ENCODE results near the gene NXNL2.

The NXNL2 gene

GRCh38 chr9:88534456-88535225, at the start of gene NXNL2:
Gene NXNL2, plus strand, starts transcription at chr9:88535178. Its CDS starts 257 bp downstream, at chr9:88535435.
- DNase-seq (ENCODE audit: low spot score): peak; percentile 6

GRCh38 chr9:88488166-88488565, 46.8 kb upstream of the NXNL2 start:
- no peak for DNase-seq (ENCODE audit: low spot score)

- no peak for DNase-seq (ENCODE audit: low spot score)
Measured at GRCh38 chr9:88494983-88495721, 39.8 kb upstream of the NXNL2 start.

GRCh38 chr9:88497224-88497623, 37.8 kb upstream of the NXNL2 start:
- no peak for DNase-seq (ENCODE audit: low spot score)

- DNase-seq (ENCODE audit: low spot score): no peak
Measured at GRCh38 chr9:88498880-88499279, 36.1 kb upstream of the NXNL2 start.

GRCh38 chr9:88501086-88501485, 33.9 kb upstream of the NXNL2 start:
- no peak for DNase-seq (ENCODE audit: low spot score)

- no peak for DNase-seq (ENCODE audit: low spot score)
Measured at GRCh38 chr9:88502552-88503034, 32.4 kb upstream of the NXNL2 start.

- DNase-seq (ENCODE audit: low spot score): no peak
Measured at GRCh38 chr9:88503081-88503844, 31.7 kb upstream of the NXNL2 start.

GRCh38 chr9:88503845-88504764, 30.9 kb upstream of the NXNL2 start:
- no peak for DNase-seq (ENCODE audit: low spot score)

- DNase-seq (ENCODE audit: low spot score): no peak
Measured at GRCh38 chr9:88508326-88508725, 26.7 kb upstream of the NXNL2 start.

GRCh38 chr9:88511906-88512305, 23.1 kb upstream of the NXNL2 start:
- no peak for DNase-seq (ENCODE audit: low spot score)

GRCh38 chr9:88514247-88514646, 20.7 kb upstream of the NXNL2 start:
- no peak for DNase-seq (ENCODE audit: low spot score)

- DNase-seq (ENCODE audit: low spot score): no peak
Measured at GRCh38 chr9:88521308-88521707, 13.7 kb upstream of the NXNL2 start.

- no peak for DNase-seq (ENCODE audit: low spot score)
Measured at GRCh38 chr9:88522360-88522759, 12.6 kb upstream of the NXNL2 start.

GRCh38 chr9:88523056-88523455, 11.9 kb upstream of the NXNL2 start:
- no peak for DNase-seq (ENCODE audit: low spot score)

- no peak for DNase-seq (ENCODE audit: low spot score)
Measured at GRCh38 chr9:88524911-88525310, 10.1 kb upstream of the NXNL2 start.

- DNase-seq (ENCODE audit: low spot score): no peak
Measured at GRCh38 chr9:88527618-88528017, 7.4 kb upstream of the NXNL2 start.

GRCh38 chr9:88528080-88528790, 6.7 kb upstream of the NXNL2 start:
- no peak for DNase-seq (ENCODE audit: low spot score)

GRCh38 chr9:88529496-88529895, 5.5 kb upstream of the NXNL2 start:
- no peak for DNase-seq (ENCODE audit: low spot score)

GRCh38 chr9:88530051-88530450, 4.9 kb upstream of the NXNL2 start:
- DNase-seq (ENCODE audit: low spot score): no peak
